Measurements from ENCODE around the gene DYTN. TPM values are rescaled to one million over a fixed set of nuclear protein-coding genes. Genes with fewer than 3 reads are reported as not detected.
"Not testable (repeated sequence)": the region's sequence is repeated elsewhere in the genome, so short reads cannot be mapped to it uniquely, and the experiment has no call there.

Gene DYTN
- total RNA-seq, 1 donor, result not detected

DNA sequence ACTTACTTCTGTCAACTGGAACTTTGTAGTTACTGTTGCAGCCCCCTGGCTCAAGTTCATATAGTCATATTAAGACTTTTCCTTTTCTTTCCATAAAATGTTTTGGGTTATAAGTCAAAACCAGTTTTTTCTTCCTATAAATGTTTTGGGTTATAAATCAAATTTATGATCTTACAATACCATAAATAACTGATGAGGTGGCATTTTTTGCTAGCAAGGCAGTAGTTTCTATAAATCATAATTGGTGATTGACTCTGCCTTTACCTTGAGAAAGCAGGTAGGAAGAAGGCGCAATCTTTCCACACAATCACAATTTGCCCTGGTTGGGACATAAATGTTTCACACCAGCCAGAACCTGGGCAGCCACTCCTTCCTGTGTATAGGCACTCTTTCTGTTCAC lies 5.1 kb upstream of the DYTN start:
- Histone ChIP-seq H4K20me1 (ENCODE audit: insufficient read depth, low read length) (no peaks in the 10 kb centered on the region), H3K9me3 (ENCODE audit: low read depth, low read length) (no peaks in the 10 kb centered on the region), H3K4me1 (ENCODE audit: insufficient read depth, low read length) (no peaks in the 10 kb centered on the region), H3K27me3 (ENCODE audit: insufficient read depth, low read length) (peaks cover 3% of the 10 kb centered on the region), H3K4me3 (ENCODE audit: insufficient read depth, low read length) (no peak overlapping the region), H3K36me3 (ENCODE audit: insufficient read depth, low read length) (no peaks in the 10 kb centered on the region), H3K79me2 (ENCODE audit: insufficient read depth, low read length) (no peaks in the 10 kb centered on the region), H3K4me2 (ENCODE audit: insufficient read depth, low read length) (no peak overlapping the region), H3K27ac (ENCODE audit: low read depth, low read length) (no peak overlapping the region), H2AFZ (ENCODE audit: low read length) (no peak overlapping the region)
- DNase-seq (ENCODE audit: insufficient read length, low spot score, missing footprints), result no peak
- TF ChIP-seq, protein P1, sequence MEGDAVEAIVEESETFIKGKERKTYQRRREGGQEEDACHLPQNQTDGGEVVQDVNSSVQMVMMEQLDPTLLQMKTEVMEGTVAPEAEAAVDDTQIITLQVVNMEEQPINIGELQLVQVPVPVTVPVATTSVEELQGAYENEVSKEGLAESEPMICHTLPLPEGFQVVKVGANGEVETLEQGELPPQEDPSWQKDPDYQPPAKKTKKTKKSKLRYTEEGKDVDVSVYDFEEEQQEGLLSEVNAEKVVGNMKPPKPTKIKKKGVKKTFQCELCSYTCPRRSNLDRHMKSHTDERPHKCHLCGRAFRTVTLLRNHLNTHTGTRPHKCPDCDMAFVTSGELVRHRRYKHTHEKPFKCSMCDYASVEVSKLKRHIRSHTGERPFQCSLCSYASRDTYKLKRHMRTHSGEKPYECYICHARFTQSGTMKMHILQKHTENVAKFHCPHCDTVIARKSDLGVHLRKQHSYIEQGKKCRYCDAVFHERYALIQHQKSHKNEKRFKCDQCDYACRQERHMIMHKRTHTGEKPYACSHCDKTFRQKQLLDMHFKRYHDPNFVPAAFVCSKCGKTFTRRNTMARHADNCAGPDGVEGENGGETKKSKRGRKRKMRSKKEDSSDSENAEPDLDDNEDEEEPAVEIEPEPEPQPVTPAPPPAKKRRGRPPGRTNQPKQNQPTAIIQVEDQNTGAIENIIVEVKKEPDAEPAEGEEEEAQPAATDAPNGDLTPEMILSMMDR (IDR thresholded peaks at IDR 0.05; ENCODE audit: extremely low read depth, low read depth, low read length), result no peak

DNA sequence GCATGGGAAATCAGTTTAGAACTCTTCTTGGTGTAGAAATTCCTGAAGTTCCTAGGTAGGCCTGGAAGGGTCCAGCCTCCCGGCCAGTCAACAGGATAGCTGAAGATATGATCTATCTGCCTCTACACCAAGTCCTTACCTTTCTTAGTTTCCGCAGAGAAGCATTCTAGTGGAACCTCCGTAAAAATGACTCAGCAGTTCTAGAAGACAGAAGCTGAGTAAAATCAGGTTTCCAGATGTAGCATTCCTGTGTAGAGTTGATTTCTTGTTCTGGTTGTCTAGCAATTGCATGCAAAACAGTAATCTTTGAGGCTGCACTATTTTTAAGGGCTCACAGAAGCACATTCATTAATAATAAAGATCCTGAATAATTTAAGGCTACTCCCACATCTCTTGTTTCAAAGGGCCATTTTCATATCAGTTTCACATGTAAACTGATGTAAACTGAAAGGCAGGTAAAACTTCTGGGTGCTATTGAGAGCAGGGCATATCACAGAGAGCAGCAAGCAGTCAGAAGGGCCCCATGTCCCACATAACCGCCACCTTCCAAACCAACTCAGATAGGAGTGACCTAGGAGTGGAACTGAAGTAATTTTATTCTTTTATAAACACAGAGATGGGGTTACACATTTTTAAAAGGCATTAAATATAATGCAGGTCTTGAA lies 3.2 kb upstream of the DYTN start:
- TF ChIP-seq, protein P1 (IDR thresholded peaks at IDR 0.05; ENCODE audit: extremely low read depth, low read depth, low read length), result no peak
- no peaks in the 10 kb centered on the region for H3K27me3 ChIP-seq (ENCODE audit: insufficient read depth, low read length)
- no peaks in the 10 kb centered on the region for H3K36me3 ChIP-seq (ENCODE audit: insufficient read depth, low read length)
- no peak overlapping the region for H3K4me2 ChIP-seq (ENCODE audit: insufficient read depth, low read length)
- no peaks in the 10 kb centered on the region for H3K4me1 ChIP-seq (ENCODE audit: insufficient read depth, low read length)
- H4K20me1 ChIP-seq (ENCODE audit: insufficient read depth, low read length), result no peaks in the 10 kb centered on the region
- no peaks in the 10 kb centered on the region for H3K79me2 ChIP-seq (ENCODE audit: insufficient read depth, low read length)
- no peak overlapping the region for H2AFZ ChIP-seq (ENCODE audit: low read length)
- H3K9me3 ChIP-seq (ENCODE audit: low read depth, low read length), result no peaks in the 10 kb centered on the region
- no peak for DNase-seq (ENCODE audit: insufficient read length, low spot score, missing footprints)
- H3K27ac ChIP-seq (ENCODE audit: low read depth, low read length), result no peak overlapping the region
- H3K4me3 ChIP-seq (ENCODE audit: insufficient read depth, low read length), result no peak overlapping the region

DNA sequence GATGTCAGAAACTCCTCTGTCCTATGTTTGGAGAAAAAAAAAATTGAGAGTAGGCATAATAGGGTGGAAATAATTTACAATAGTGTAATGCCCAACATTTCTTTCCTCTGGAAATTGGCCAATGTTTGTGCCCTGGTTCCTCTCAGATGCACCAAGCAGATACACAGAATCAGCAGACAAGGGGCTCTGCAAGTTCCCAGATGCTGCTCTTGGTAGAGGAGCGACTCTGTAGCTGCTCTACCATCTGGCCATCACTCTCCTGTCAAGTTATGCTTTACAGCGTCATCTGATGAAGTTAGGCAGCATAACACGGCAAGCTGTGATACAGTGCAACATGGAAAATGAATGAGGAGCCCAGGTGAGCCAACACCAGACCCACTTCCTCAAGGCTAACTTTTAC lies 1.6 kb downstream of the DYTN start:
- no peaks in the 10 kb centered on the region for H3K9me3 ChIP-seq (ENCODE audit: low read depth, low read length)
- H3K4me2 ChIP-seq (ENCODE audit: insufficient read depth, low read length), result no peak overlapping the region
- no peaks in the 10 kb centered on the region for H3K79me2 ChIP-seq (ENCODE audit: insufficient read depth, low read length)
- H3K27ac ChIP-seq (ENCODE audit: low read depth, low read length), result no peak overlapping the region
- H4K20me1 ChIP-seq (ENCODE audit: insufficient read depth, low read length), result no peaks in the 10 kb centered on the region
- H3K4me1 ChIP-seq (ENCODE audit: insufficient read depth, low read length), result no peaks in the 10 kb centered on the region
- H3K36me3 ChIP-seq (ENCODE audit: insufficient read depth, low read length), result no peaks in the 10 kb centered on the region
- H2AFZ ChIP-seq (ENCODE audit: low read length), result no peak overlapping the region
- DNase-seq (ENCODE audit: insufficient read length, low spot score, missing footprints), result no peak
- TF ChIP-seq, protein P1 (IDR thresholded peaks at IDR 0.05; ENCODE audit: extremely low read depth, low read depth, low read length), result no peak
- no peak overlapping the region for H3K4me3 ChIP-seq (ENCODE audit: insufficient read depth, low read length)
- no peaks in the 10 kb centered on the region for H3K27me3 ChIP-seq (ENCODE audit: insufficient read depth, low read length)

DNA sequence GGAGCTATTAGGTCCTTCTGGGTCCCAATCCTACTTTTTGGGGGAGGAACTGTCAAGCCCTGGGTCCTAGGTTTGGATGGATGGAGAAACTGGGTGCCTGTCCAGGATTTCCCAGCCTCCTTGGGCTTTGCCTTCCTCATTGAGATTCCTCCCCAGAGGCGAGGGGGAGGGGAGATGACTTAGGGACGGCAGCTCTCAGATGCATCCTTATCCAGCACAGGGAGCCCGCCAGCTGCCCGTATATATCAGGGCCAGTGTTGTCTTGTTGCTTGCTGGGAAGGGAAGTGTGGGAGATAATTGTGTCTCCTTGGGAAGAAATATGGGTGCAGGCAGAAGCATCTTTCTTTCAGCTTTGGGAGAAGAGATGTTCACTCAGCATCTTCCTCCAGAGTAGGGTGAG lies 3.0 kb downstream of the DYTN start:
- H2AFZ ChIP-seq (ENCODE audit: low read length); H3K27ac ChIP-seq (ENCODE audit: low read depth, low read length); H3K4me3 ChIP-seq (ENCODE audit: insufficient read depth, low read length); H4K20me1 ChIP-seq (ENCODE audit: insufficient read depth, low read length); H3K79me2 ChIP-seq (ENCODE audit: insufficient read depth, low read length); H3K9me3 ChIP-seq (ENCODE audit: low read depth, low read length); H3K4me2 ChIP-seq (ENCODE audit: insufficient read depth, low read length); H3K27me3 ChIP-seq (ENCODE audit: insufficient read depth, low read length); H3K36me3 ChIP-seq (ENCODE audit: insufficient read depth, low read length); DNase-seq (ENCODE audit: insufficient read length, low spot score, missing footprints); H3K4me1 ChIP-seq (ENCODE audit: insufficient read depth, low read length): not testable (repeated sequence)

Measured in osteoblast (primary cell).